ENCODE measurements around the gene TAF11L7.
"Not testable (repeated sequence)": the region's sequence is repeated elsewhere in the genome, so short reads cannot be mapped to it uniquely, and the experiment has no call there.

TAF11L7 gene

GRCh38 chr5:17585658-17586057 is at the start of gene TAF11L7:
TAF11L7 (minus strand) TSS chr5:17585758.
- DNase-seq (ENCODE audit: low read depth in 2 of 2) = not testable (repeated sequence)

DNA sequence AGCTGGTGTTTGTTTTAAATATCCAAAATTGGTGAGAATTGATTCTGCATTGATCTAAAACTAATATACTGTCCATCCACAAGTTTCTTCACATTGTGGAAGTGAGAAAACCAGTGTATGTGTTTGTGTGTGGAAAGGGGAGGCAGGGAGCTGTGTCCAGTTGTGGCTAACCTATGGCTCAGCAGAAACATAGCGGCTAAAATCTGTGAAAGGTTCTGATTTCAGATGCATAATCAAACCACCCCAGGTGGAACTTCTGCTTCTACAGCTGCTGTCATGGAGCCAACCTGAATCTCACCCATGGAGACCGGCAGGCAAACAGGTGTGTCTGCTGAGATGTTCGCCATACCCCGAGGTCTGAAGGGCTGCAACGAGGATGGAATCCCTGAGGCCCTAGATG is 48.6 kb upstream of the TAF11L7 start, which contains the start of gene TAF11L14:
TAF11L14 (plus strand) TSS at position 301 of the 400 bp plus-strand sequence.
- DNase-seq (ENCODE audit: low read depth in 2 of 2) = no peak

DNA sequence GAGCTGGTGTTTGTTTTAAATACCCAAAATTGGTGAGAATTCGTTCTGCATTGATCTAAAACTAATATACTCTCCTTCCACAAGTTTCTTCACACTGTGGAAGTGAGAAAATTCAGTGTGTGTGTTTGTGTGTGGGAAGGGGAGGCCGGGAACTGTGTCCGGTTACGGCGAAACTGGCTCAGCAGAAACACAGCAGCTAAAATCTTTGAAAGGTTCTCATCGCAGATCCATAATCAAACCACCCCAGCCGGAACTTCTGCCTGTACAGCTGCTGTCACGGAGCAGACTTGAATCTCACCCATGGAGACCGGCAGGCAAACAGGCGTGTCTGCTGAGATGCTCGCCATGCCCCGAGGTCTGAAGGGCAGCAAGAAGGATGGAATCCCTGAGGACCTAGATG is 46.2 kb upstream of the TAF11L7 start, which contains the start of gene TAF11L13:
TAF11L13 (plus strand) TSS at position 301 of the 400 bp plus-strand sequence.
- DNase-seq (ENCODE audit: low read depth in 2 of 2) = not testable (repeated sequence)

DNA sequence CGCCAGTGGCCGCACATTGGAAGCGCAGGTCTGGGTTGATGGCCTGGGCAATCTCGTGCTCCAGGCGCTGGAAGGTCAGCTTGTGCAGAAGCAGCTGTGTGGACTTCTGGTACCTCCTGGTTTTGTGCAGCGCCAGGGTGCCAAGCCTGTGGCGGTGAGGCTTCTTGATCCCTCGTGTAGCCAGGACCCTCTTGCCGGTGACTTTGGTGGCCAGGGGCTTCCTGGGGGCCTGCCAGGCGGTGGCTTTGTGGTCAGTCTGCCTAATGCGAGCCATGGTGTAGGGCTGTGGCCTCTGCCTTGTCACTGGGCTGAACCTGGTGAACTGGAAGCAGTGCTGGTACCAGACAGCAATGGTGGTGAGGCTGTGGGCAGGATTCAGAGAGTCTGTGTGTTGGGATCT is 40.1 kb upstream of the TAF11L7 start:
- no peak for DNase-seq (ENCODE audit: low read depth in 2 of 2)

DNA sequence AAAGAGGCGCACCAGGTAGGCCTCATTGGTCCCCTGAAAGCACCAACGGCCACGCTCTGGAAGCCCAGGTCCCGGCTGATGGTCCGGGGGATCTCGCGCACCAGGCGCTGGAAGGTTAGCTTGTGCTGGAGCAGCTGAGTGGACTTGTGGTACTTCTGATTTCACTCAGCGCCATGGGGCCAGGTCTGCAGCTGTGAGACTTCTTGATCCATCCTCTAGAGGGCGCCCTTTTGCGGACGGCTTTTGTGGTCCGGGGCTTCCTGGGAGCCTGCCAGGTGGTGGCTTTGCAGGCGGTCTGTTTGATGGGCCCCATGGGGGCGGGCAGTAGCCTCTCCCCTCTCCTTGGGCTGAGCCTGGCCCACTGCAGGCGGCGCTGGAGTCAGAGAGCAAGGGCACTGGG is 35.1 kb upstream of the TAF11L7 start:
- DNase-seq (ENCODE audit: low read depth in 2 of 2) = no peak

DNA sequence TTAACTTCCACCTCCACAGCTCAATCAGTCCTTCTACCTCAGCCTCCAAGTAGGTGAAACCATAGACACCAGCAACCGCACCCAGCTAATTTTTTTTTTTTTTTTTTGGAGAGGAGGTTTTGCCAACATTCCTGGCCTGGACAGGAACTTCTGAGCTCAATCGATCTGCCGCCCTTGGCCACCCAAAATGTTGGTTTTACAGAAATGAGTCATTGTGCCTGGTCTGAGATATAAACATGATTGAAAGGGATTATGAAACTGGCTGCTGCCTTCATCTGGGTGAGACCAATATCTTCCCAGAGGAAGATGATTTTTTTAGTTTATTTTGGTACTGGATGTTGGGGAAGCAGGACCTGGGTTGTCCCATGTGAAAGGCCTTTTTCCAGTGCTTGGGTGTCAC is 33.8 kb upstream of the TAF11L7 start:
- DNase-seq (ENCODE audit: low read depth in 2 of 2) = no peak

- no peak for DNase-seq (ENCODE audit: low read depth in 2 of 2)
Observed at GRCh38 chr5:17614872-17615605, 29.5 kb upstream of the TAF11L7 start.

- not testable (repeated sequence) for DNase-seq (ENCODE audit: low read depth in 2 of 2)
Observed at GRCh38 chr5:17610092-17610491, 24.5 kb upstream of the TAF11L7 start, which contains the start of gene TAF11L12. TAF11L12 (plus strand) TSS chr5:17610392.

DNA sequence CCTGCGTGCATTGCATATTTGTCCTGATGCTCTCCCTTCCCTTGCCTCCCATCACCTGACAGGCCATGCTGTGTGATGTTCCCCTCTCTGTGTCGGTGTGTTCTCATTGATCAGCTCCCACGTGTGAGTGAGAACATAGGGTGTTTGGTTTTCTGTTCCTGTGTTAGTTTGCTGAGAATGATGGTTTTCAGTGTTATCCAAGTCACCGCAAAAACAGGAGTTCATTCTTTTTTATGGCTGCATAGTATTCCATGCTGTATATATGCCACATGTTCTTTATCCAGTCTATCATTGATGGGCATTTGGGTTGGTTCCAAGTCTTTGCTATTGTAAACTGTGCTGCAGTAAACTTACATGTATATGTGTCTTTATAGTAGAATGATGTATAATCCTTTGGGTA is 21.9 kb upstream of the TAF11L7 start:
- DNase-seq (ENCODE audit: low read depth in 2 of 2) = not testable (repeated sequence)

- no peak for DNase-seq (ENCODE audit: low read depth in 2 of 2)
Observed at GRCh38 chr5:17604951-17605350, 19.4 kb upstream of the TAF11L7 start.

GRCh38 chr5:17603880-17604279 is 18.3 kb upstream of the TAF11L7 start, which contains the start of gene TAF11L11:
TAF11L11 (plus strand) TSS chr5:17604183.
- not testable (repeated sequence) for DNase-seq (ENCODE audit: low read depth in 2 of 2)

DNA sequence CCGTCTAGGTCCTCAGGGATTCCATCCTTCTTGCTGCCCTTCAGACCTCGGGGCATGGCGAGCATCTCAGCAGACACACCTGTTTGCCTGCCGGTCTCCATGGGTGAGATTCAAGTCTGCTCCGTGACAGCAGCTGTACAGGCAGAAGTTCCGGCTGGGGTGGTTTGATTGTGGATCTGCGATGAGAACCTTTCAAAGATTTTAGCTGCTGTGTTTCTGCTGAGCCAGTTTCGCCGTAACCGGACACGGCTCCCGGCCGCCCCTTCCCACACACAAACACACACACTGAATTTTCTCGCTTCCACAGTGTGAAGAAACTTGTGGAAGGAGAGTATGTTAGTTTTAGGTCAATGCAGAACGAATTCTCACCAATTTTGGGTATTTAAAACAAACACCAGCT is 12.2 kb upstream of the TAF11L7 start, which contains the start of gene TAF11L10:
TAF11L10 (minus strand) TSS at position 101 of the 400 bp plus-strand sequence.
- not testable (repeated sequence) for DNase-seq (ENCODE audit: low read depth in 2 of 2)

GRCh38 chr5:17594255-17594654 is 8.7 kb upstream of the TAF11L7 start, which contains the start of gene TAF11L9:
TAF11L9 (minus strand) TSS chr5:17594394.
- DNase-seq (ENCODE audit: low read depth in 2 of 2) = not testable (repeated sequence)

DNA sequence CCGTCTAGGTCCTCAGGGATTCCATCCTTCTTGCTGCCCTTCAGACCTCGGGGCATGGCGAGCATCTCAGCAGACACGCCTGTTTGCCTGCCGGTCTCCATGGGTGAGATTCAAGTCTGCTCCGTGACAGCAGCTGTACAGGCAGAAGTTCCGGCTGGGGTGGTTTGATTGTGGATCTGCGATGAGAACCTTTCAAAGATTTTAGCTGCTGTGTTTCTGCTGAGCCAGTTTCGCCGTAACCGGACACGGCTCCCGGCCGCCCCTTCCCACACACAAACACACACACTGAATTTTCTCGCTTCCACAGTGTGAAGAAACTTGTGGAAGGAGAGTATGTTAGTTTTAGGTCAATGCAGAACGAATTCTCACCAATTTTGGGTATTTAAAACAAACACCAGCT is 5.3 kb upstream of the TAF11L7 start, which contains the start of gene TAF11L8:
TAF11L8 (minus strand) TSS at position 101 of the 400 bp plus-strand sequence.
- DNase-seq (ENCODE audit: low read depth in 2 of 2) = not testable (repeated sequence)
